Trophoblast cell (in vitro differentiated cells and primary cell): ENCODE measurements around the gene MPZL1. TPM values are rescaled to one million over a fixed set of nuclear protein-coding genes. Genes with fewer than 3 reads are reported as not detected.

Experiments used
- DNase-seq, 2 donors: peaks; one replicate each; pipeline ENCODE4 v3.0.0-alpha.2; 2016
- H2AFZ ChIP-seq: 2 replicates; pipeline ENCODE4 v1.6.1; 2013; ENCODE audit warnings: low read length, moderate library complexity, mild to moderate bottlenecking; ENCODE audit not compliant: insufficient read depth, poor library complexity
- H2AK5ac ChIP-seq: 2 replicates; pipeline ENCODE4 v1.6.1; 2013; ENCODE audit warnings: mild to moderate bottlenecking, low read length
- H2BK120ac ChIP-seq: 2 replicates; pipeline ENCODE4 v1.6.1; 2013; ENCODE audit warnings: low read length, mild to moderate bottlenecking, moderate library complexity; ENCODE audit not compliant: insufficient read depth, poor library complexity
- H2BK12ac ChIP-seq: 2 replicates; pipeline ENCODE4 v1.6.1; 2013; ENCODE audit warnings: mild to moderate bottlenecking, low read length, moderate library complexity
- H2BK5ac ChIP-seq: 2 replicates; pipeline ENCODE4 v1.6.1; 2013; ENCODE audit warnings: low read length, low read depth, moderate library complexity, mild to moderate bottlenecking; ENCODE audit not compliant: poor library complexity
- H3K14ac ChIP-seq: 2 replicates; pipeline ENCODE4 v1.6.1; 2013; ENCODE audit warnings: mild to moderate bottlenecking, low read length
- H3K18ac ChIP-seq: 2 replicates; pipeline ENCODE4 v1.6.1; 2013; ENCODE audit warnings: mild to moderate bottlenecking, low read length
- H3K23ac ChIP-seq: 2 replicates; pipeline ENCODE4 v1.6.1; 2013; ENCODE audit warnings: low read length
- H3K27ac ChIP-seq: 2 replicates; pipeline ENCODE4 v1.5.1; 2013; ENCODE audit warnings: low read depth, mild to moderate bottlenecking, inconsistent platforms, low read length, moderate library complexity
- H3K27me3 ChIP-seq: 2 replicates; pipeline ENCODE4 v1.6.1; 2013; ENCODE audit warnings: inconsistent platforms, mild to moderate bottlenecking, low read length, moderate library complexity; ENCODE audit not compliant: insufficient read depth
- H3K36me3 ChIP-seq, 2 experiments: 1 replicate in 1 of 2; 2 replicates in 1 of 2; pipeline ENCODE4 v1.6.1; 2013; ENCODE audit warnings: low read length in 2 of 2, mild to moderate bottlenecking in 2 of 2, moderate library complexity in 1 of 2; ENCODE audit not compliant: insufficient read depth in 2 of 2, control insufficient read depth in 1 of 2
- H3K4ac ChIP-seq: 2 replicates; pipeline ENCODE4 v1.6.1; 2013; ENCODE audit warnings: low read depth, mild to moderate bottlenecking, low read length, moderate library complexity
- H3K4me1 ChIP-seq, 2 experiments: 1 replicate in 1 of 2; 2 replicates in 1 of 2; pipeline ENCODE4 v1.6.1; 2013; ENCODE audit warnings: low read length in 2 of 2, mild to moderate bottlenecking in 2 of 2, moderate library complexity in 1 of 2; ENCODE audit not compliant: insufficient read depth in 2 of 2, control insufficient read depth in 1 of 2
- H3K4me2 ChIP-seq: 2 replicates; pipeline ENCODE4 v1.6.1; 2013; ENCODE audit warnings: inconsistent platforms, mild to moderate bottlenecking, low read length, moderate library complexity
- H3K4me3 ChIP-seq: 2 replicates; pipeline ENCODE4 v1.5.1; 2013; ENCODE audit warnings: mild to moderate bottlenecking, low read depth, low read length, inconsistent platforms
- H3K79me1 ChIP-seq: one replicate; pipeline ENCODE4 v1.6.1; 2013; ENCODE audit warnings: low read length
- H3K79me2 ChIP-seq: 2 replicates; pipeline ENCODE4 v1.6.1; 2013; ENCODE audit warnings: low read length, mild to moderate bottlenecking; ENCODE audit not compliant: control insufficient read depth, insufficient read depth, poor library complexity
- H3K9ac ChIP-seq: 2 replicates; pipeline ENCODE4 v1.6.1; 2013; ENCODE audit warnings: mild to moderate bottlenecking, low read length
- H3K9me3 ChIP-seq: 2 replicates; pipeline ENCODE4 v1.6.1; 2013; ENCODE audit warnings: low read depth, mild to moderate bottlenecking, control low read depth, inconsistent platforms, low read length; ENCODE audit not compliant: insufficient read depth
- H4K12ac ChIP-seq: 2 replicates; pipeline ENCODE4 v1.6.1; 2013; ENCODE audit warnings: low read depth, mild to moderate bottlenecking, low read length, moderate library complexity
- H4K8ac ChIP-seq: 2 replicates; pipeline ENCODE4 v1.6.1; 2013; ENCODE audit warnings: low read depth, mild to moderate bottlenecking, low read length, moderate library complexity
- H4K91ac ChIP-seq: one replicate; pipeline ENCODE4 v1.6.1; 2013; ENCODE audit warnings: low read depth, mild to moderate bottlenecking, low read length, moderate library complexity
- WGBS: extraction: QIAGEN DNeasy Blood & Tissue Kit; methylation state at CpG from one replicate; pipeline ENCODE4 v1.1.7; 2013; ENCODE audit warnings: missing lambda C conversion rate; ENCODE audit not compliant: insufficient read length, insufficient coverage; ENCODE audit errors: extremely low coverage; 5-methylcytosine and 5-hydroxymethylcytosine counted together
- polyA plus RNA-seq: library from polyadenylated mRNA; stranded (reverse); fragments of 200-250 nt; gene quantifications from 2 replicates; pipeline ENCODE4 v1.2.3, GENCODE V29; 2013

The MPZL1 gene
- polyA plus RNA-seq = 335 and 346 TPM in 2 replicates

GRCh38 chr1:167721617-167722151, at the start of gene MPZL1:
TSS of gene MPZL1 (plus strand) at chr1:167721982. CDS start at chr1:167722152, 170 bp downstream.
- H3K79me1 ChIP-seq = peaks cover 44% of the 10 kb centered on the region
- H2AFZ ChIP-seq = peak within 1 kb of the TSS; percentile 47
- H2AK5ac ChIP-seq = peak within 1 kb of the TSS; percentile 95
- no peak within 1 kb of the TSS for H3K23ac ChIP-seq
- peak within 1 kb of the TSS; percentile 96 for H2BK120ac ChIP-seq
- H3K9ac ChIP-seq = peak within 1 kb of the TSS; percentile 99
- H4K12ac ChIP-seq = peak within 1 kb of the TSS; percentile 87
- H4K8ac ChIP-seq = peak within 1 kb of the TSS; percentile 91
- H2BK12ac ChIP-seq = peak within 1 kb of the TSS; percentile 75
- H3K4ac ChIP-seq = peak within 1 kb of the TSS; percentile 100
- H3K4me3 ChIP-seq = peak within 1 kb of the TSS; percentile 98
- DNase-seq = peak; percentile 88 to 97
- H3K79me2 ChIP-seq = peaks cover 36% of the 10 kb centered on the region
- peak within 1 kb of the TSS; percentile 99 for H3K18ac ChIP-seq
- peak within 1 kb of the TSS; percentile 99 for H3K14ac ChIP-seq
- H4K91ac ChIP-seq = peak within 1 kb of the TSS; percentile 97
- H3K9me3 ChIP-seq = peaks cover 1% of the 10 kb centered on the region
- peak within 1 kb of the TSS; percentile 98 for H2BK5ac ChIP-seq
- WGBS = no CpG with 5 or more reads among the region's 52 CpGs
- no peaks in the 10 kb centered on the region for H3K36me3 ChIP-seq
- H3K27me3 ChIP-seq = no peaks in the 10 kb centered on the region
- peak within 1 kb of the TSS; percentile 99 for H3K27ac ChIP-seq
- peaks cover 15 to 31% of the 10 kb centered on the region in 2 experiments for H3K4me1 ChIP-seq
- H3K4me2 ChIP-seq = peak within 1 kb of the TSS; percentile 80

GRCh38 chr1:167672831-167673230, 49.0 kb upstream of the MPZL1 start:
- Histone ChIP-seq H2BK120ac (no peak overlapping the region), H3K23ac (no peak overlapping the region), H3K27ac (no peak overlapping the region), H3K4me1 (peaks cover 14 to 21% of the 10 kb centered on the region in 2 experiments), H3K18ac (no peak overlapping the region), H3K4ac (no peak overlapping the region), H3K27me3 (no peaks in the 10 kb centered on the region), H3K4me3 (no peak overlapping the region), H3K9me3 (no peaks in the 10 kb centered on the region), H4K8ac (no peak overlapping the region), H4K12ac (no peak overlapping the region), H4K91ac (no peak overlapping the region), H3K9ac (no peak overlapping the region), H2AK5ac (no peak overlapping the region), H3K36me3 (no peaks in the 10 kb centered on the region), H2BK5ac (no peak overlapping the region), H2AFZ (no peak overlapping the region), H3K4me2 (no peak overlapping the region), H3K79me1 (peaks cover 8% of the 10 kb centered on the region), H3K14ac (no peak overlapping the region), H2BK12ac (no peak overlapping the region), H3K79me2 (no peaks in the 10 kb centered on the region)
- no CpG with 5 or more reads among the region's 4 CpGs for WGBS
- no peak for DNase-seq

GRCh38 chr1:167673265-167673664, 48.5 kb upstream of the MPZL1 start:
- H3K79me2 ChIP-seq = no peaks in the 10 kb centered on the region
- H3K23ac ChIP-seq = no peak overlapping the region
- no peaks in the 10 kb centered on the region for H3K36me3 ChIP-seq
- H4K91ac ChIP-seq = no peak overlapping the region
- no peak overlapping the region for H3K4me3 ChIP-seq
- H2BK12ac ChIP-seq = no peak overlapping the region
- H3K4me1 ChIP-seq = peaks cover 14 to 22% of the 10 kb centered on the region in 2 experiments
- no peaks in the 10 kb centered on the region for H3K27me3 ChIP-seq
- H3K9me3 ChIP-seq = no peaks in the 10 kb centered on the region
- no peak overlapping the region for H4K12ac ChIP-seq
- peaks cover 8% of the 10 kb centered on the region for H3K79me1 ChIP-seq
- H3K14ac ChIP-seq = no peak overlapping the region
- H2BK120ac ChIP-seq = no peak overlapping the region
- no peak overlapping the region for H3K9ac ChIP-seq
- no peak overlapping the region for H3K18ac ChIP-seq
- H3K4me2 ChIP-seq = no peak overlapping the region
- WGBS = no CpG with 5 or more reads among the region's 4 CpGs
- H2BK5ac ChIP-seq = no peak overlapping the region
- no peak overlapping the region for H2AK5ac ChIP-seq
- no peak overlapping the region for H2AFZ ChIP-seq
- H3K4ac ChIP-seq = no peak overlapping the region
- H3K27ac ChIP-seq = no peak overlapping the region
- H4K8ac ChIP-seq = no peak overlapping the region
- DNase-seq = no peak

- no peaks in the 10 kb centered on the region for H3K27me3 ChIP-seq
- peaks cover 12% of the 10 kb centered on the region for H3K79me1 ChIP-seq
- H3K23ac ChIP-seq = no peak overlapping the region
- no peak for DNase-seq
- no peak overlapping the region for H3K4me2 ChIP-seq
- H3K27ac ChIP-seq = no peak overlapping the region
- no peak overlapping the region for H2BK5ac ChIP-seq
- H3K14ac ChIP-seq = no peak overlapping the region
- H2AFZ ChIP-seq = no peak overlapping the region
- WGBS = no CpG with 5 or more reads among the region's 2 CpGs
- no peaks in the 10 kb centered on the region for H3K9me3 ChIP-seq
- no peak overlapping the region for H2AK5ac ChIP-seq
- H3K4ac ChIP-seq = no peak overlapping the region
- no peak overlapping the region for H3K18ac ChIP-seq
- no peak overlapping the region for H2BK12ac ChIP-seq
- H4K12ac ChIP-seq = no peak overlapping the region
- H3K4me3 ChIP-seq = no peak overlapping the region
- H3K4me1 ChIP-seq = peaks cover 17 to 26% of the 10 kb centered on the region in 2 experiments
- no peak overlapping the region for H4K8ac ChIP-seq
- H3K79me2 ChIP-seq = no peaks in the 10 kb centered on the region
- H4K91ac ChIP-seq = no peak overlapping the region
- H2BK120ac ChIP-seq = no peak overlapping the region
- H3K36me3 ChIP-seq = no peaks in the 10 kb centered on the region
- no peak overlapping the region for H3K9ac ChIP-seq
Measured at GRCh38 chr1:167674156-167674555, 47.6 kb upstream of the MPZL1 start.
